ENCODE measurements around the gene CDKN1B. TPM values are rescaled to one million over a fixed set of nuclear protein-coding genes. Genes with fewer than 3 reads are reported as not detected.

Gene CDKN1B
- total RNA-seq, result 10 to 100 TPM; 37.7 to 66.0 (median 48.1) TPM

DNA sequence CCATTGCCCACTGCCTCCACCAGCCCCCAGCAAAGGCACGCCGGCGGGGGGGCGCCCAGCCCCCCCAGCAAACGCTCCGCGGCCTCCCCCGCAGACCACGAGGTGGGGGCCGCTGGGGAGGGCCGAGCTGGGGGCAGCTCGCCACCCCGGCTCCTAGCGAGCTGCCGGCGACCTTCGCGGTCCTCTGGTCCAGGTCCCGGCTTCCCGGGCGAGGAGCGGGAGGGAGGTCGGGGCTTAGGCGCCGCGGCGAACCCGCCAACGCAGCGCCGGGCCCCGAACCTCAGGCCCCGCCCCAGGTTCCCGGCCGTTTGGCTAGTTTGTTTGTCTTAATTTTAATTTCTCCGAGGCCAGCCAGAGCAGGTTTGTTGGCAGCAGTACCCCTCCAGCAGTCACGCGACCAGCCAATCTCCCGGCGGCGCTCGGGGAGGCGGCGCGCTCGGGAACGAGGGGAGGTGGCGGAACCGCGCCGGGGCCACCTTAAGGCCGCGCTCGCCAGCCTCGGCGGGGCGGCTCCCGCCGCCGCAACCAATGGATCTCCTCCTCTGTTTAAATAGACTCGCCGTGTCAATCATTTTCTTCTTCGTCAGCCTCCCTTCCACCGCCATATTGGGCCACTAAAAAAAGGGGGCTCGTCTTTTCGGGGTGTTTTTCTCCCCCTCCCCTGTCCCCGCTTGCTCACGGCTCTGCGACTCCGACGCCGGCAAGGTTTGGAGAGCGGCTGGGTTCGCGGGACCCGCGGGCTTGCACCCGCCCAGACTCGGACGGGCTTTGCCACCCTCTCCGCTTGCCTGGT is at the start of gene CDKN1B:
CDKN1B (plus strand) TSS at position 576 of the 793 bp plus-strand sequence. CDS start 472 bp downstream, outside the sequence.
- Histone ChIP-seq H3K4me1 (peaks cover 0 to 50% (median 20%) of the 10 kb centered on the region in 4 donors), H3K27ac (peak within 1 kb of the TSS; percentile 96 to 100 (median 99)), H3K27me3 (no peaks in the 10 kb centered on the region), H3K36me3 (peaks cover 0 to 12% (median 0%) of the 10 kb centered on the region in 3 donors), H3K4me3 (peak within 1 kb of the TSS; percentile 72 to 91 (median 84)), H3K9me3 (no peaks in the 10 kb centered on the region)
- TF ChIP-seq POLR2A (IDR thresholded peaks at IDR 0.05) (peak; percentile 79 to 91), CTCF (IDR thresholded peaks at IDR 0.05) (no peak)
- peak; percentile 86 to 96 (median 94) for DNase-seq

DNA sequence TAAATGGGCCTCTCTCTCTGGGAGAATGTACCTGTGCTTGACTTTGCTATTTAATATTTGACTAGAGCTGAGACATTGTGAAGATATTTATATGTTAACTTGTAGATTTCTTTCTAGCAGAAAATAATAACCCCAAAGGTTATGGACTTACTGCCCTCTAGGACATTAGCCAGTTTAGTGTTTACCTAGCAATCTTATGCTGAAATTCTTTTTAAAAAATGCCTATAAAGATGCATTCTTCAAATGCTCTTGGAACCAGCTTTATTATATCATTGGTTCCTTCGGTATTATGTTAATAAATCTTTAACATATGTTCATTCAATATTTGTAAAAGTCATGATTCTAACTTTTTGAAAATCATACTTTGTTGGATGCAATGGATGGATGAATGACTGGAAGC is 49.2 kb upstream of the CDKN1B start:
- H3K27ac ChIP-seq, result no peak overlapping the region
- no peaks in the 10 kb centered on the region for H3K4me1 ChIP-seq
- no peaks in the 10 kb centered on the region for H3K9me3 ChIP-seq
- H3K4me3 ChIP-seq, result no peak overlapping the region
- no peak for TF ChIP-seq CTCF (IDR thresholded peaks at IDR 0.05)
- TF ChIP-seq POLR2A (IDR thresholded peaks at IDR 0.05), result no peak
- no peaks in the 10 kb centered on the region for H3K36me3 ChIP-seq
- no peak for DNase-seq
- H3K27me3 ChIP-seq, result no peaks in the 10 kb centered on the region

GRCh38 chr12:12669020-12669419 is 48.1 kb upstream of the CDKN1B start:
- Histone ChIP-seq H3K27me3 (no peaks in the 10 kb centered on the region), H3K36me3 (no peaks in the 10 kb centered on the region), H3K4me3 (no peak overlapping the region), H3K27ac (no peak overlapping the region), H3K9me3 (no peaks in the 10 kb centered on the region), H3K4me1 (no peaks in the 10 kb centered on the region)
- TF ChIP-seq CTCF (IDR thresholded peaks at IDR 0.05), result no peak
- TF ChIP-seq POLR2A (IDR thresholded peaks at IDR 0.05), result no peak
- no peak for DNase-seq

DNA sequence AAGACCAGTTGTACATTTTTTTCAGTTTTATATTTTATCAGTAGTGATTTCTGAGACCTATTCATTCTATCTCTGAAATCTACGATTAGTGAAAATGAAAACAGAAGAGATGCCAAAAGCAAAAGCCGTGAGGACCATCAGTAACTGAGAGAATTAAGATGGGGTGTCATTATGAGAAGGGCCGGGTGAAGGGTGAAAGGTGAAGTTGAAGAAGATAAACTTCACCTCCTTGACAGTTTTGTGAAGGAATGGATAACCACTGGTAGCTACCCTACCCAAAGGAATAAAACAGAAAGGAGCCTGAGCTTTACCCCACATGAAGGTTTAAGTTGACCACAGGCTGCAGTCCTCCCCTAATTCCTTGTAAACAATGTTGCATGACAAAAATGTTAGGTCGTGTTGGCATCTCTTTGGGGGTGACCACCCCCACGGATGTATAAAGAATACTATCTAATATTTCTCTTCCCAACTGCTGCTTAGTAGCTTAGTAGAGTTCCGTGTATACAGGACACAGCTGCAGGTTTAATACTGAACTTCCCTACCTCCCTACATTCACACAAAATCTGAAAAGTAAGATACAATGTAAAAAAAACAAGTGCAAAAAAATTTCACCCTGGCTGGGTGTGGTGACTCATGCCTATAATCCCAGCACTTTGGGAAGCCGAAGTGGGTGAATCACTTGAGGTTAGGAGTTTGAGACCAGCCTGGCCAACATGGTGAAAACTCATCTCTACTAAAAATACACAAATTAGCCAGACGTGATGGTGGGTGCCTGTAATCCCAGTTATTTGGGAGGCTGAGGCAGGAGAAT is 45.1 kb upstream of the CDKN1B start:
- Histone ChIP-seq H3K4me3 (no peak overlapping the region), H3K36me3 (no peaks in the 10 kb centered on the region), H3K4me1 (no peaks in the 10 kb centered on the region), H3K27ac (no peak overlapping the region), H3K27me3 (no peaks in the 10 kb centered on the region), H3K9me3 (no peaks in the 10 kb centered on the region)
- no peak for DNase-seq
- no peak for TF ChIP-seq POLR2A (IDR thresholded peaks at IDR 0.05)
- no peak for TF ChIP-seq CTCF (IDR thresholded peaks at IDR 0.05)

DNA sequence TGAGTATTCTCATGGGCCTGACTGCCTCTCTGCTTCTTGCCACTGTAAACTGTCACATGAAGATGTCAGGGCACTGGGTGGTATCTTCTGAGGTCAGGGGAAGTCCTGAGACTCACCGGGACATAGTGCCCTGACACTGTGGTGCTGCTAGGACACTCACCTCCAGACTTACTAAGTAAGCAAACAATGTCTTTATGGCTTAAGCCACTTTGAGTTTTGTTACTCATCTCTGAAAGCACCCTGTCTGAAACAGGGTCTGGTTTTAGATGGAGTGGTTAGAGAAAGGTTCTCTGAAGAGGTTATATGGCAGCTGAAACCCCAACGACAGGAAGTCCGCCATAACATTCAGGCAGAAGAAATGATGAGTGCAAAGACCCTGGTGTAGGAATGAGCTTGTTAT is 43.9 kb upstream of the CDKN1B start:
- TF ChIP-seq POLR2A (IDR thresholded peaks at IDR 0.05) (no peak), CTCF (IDR thresholded peaks at IDR 0.05) (no peak)
- no peak overlapping the region for H3K27ac ChIP-seq
- no peaks in the 10 kb centered on the region for H3K27me3 ChIP-seq
- H3K4me1 ChIP-seq, result no peaks in the 10 kb centered on the region
- no peak overlapping the region for H3K4me3 ChIP-seq
- no peaks in the 10 kb centered on the region for H3K9me3 ChIP-seq
- H3K36me3 ChIP-seq, result no peaks in the 10 kb centered on the region
- DNase-seq, result no peak
